ENCODE data around the gene RDX. TPM values are rescaled to one million over a fixed set of nuclear protein-coding genes. Genes with fewer than 3 reads are reported as not detected.

RDX gene
- total RNA-seq, 2 experiments from 2014 or later = 23.7 to 25.5 TPM

DNA sequence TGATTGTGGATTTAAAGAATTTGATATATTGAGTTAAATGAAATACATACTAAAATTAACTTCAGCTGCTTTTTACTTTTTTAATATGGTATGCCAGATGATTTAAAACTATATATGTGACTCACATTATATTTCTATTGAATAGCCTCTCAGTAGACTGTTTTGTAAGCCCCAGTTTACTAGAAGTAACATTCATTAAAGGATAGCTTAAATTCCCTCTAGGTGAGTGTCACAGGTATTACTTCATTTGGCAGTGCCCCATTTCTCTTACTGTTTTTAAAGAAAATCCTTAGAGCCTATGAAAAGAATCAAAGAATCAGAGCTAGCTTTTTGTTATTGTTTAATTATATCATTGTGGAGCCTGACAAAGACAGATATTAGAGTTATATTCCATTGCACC lies 154.6 kb downstream of the RDX start:
- CTCF ChIA-PET (ENCODE audit: unreplicated experiment) = no interaction called here

DNA sequence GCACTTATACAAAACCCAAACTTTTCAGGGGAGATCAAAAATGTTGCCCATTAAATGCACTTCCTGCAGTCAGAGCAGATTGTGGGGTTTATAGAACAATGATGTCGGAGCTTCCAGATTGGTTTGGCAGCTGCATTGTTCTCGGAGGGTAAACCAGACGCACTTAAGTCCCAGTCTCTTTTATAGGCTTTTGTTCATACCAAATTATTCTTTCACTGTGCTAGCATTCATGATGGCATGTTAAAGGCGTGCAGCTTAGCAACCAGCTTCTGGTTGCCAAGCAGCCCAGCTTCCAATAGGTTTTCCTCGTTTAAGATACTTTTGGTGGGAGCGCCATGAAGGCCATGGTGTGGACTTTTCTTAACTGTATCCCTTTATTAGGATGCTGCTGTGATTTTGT lies 162.3 kb downstream of the RDX start:
- Histone ChIP-seq H3K4me3 (ENCODE audit: low read depth, low read length, poor library complexity, severe bottlenecking) (no peak overlapping the region), H2AFZ (ENCODE audit: low read length) (no peak overlapping the region), H3K4me2 (ENCODE audit: low read length) (no peak overlapping the region), H4K20me1 (ENCODE audit: insufficient read depth, low read length) (no peaks in the 10 kb centered on the region), H3K9me3 (ENCODE audit: low read length) (no peaks in the 10 kb centered on the region), H3K36me3 (ENCODE audit: insufficient read depth, low read length) (no peaks in the 10 kb centered on the region), H3K79me2 (ENCODE audit: insufficient read depth, low read depth, low read length) (no peaks in the 10 kb centered on the region), H3K9me2 (ENCODE audit: insufficient read depth, low read length) (no peaks in the 10 kb centered on the region), H3K27ac (ENCODE audit: low read depth, low read length, poor library complexity, severe bottlenecking) (no peak overlapping the region), H3K4me1 (ENCODE audit: insufficient read depth, low read length, poor library complexity, severe bottlenecking) (no peaks in the 10 kb centered on the region)
- intact Hi-C loops (cut with micrococcal nuclease; ENCODE audit: unreplicated experiment) = no loop called here
- POLR2A ChIA-PET = interaction anchor here (0.9 to 1.2 kb wide), 2 partner anchors 10 to 76 kb away, joined by 3 to 4 read pairs; no protein-coding TSS in a partner anchor
- no peak for TF ChIP-seq EZH2phosphoT487 (IDR thresholded peaks at IDR 0.05; ENCODE audit: borderline replicate concordance, low read depth, low read length)
- DNase-seq (ENCODE audit: low spot score) = no peak
- no TSS peak for BruUV-seq (replicated peaks)
- CTCF ChIA-PET (ENCODE audit: unreplicated experiment) = no interaction called here

More for the DNA sequence above, 154.6 kb downstream of the RDX start:
- no peaks in the 10 kb centered on the region for H3K9me3 ChIP-seq (ENCODE audit: low read length)
- no peaks in the 10 kb centered on the region for H3K4me1 ChIP-seq (ENCODE audit: insufficient read depth, low read length, poor library complexity, severe bottlenecking)
- H3K27ac ChIP-seq (ENCODE audit: low read depth, low read length, poor library complexity, severe bottlenecking) = no peak overlapping the region
- TF ChIP-seq EZH2phosphoT487 (IDR thresholded peaks at IDR 0.05; ENCODE audit: borderline replicate concordance, low read depth, low read length) = no peak
- TF ChIP-seq, protein P1, sequence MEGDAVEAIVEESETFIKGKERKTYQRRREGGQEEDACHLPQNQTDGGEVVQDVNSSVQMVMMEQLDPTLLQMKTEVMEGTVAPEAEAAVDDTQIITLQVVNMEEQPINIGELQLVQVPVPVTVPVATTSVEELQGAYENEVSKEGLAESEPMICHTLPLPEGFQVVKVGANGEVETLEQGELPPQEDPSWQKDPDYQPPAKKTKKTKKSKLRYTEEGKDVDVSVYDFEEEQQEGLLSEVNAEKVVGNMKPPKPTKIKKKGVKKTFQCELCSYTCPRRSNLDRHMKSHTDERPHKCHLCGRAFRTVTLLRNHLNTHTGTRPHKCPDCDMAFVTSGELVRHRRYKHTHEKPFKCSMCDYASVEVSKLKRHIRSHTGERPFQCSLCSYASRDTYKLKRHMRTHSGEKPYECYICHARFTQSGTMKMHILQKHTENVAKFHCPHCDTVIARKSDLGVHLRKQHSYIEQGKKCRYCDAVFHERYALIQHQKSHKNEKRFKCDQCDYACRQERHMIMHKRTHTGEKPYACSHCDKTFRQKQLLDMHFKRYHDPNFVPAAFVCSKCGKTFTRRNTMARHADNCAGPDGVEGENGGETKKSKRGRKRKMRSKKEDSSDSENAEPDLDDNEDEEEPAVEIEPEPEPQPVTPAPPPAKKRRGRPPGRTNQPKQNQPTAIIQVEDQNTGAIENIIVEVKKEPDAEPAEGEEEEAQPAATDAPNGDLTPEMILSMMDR (conservative IDR thresholded peaks at IDR 0.05; ENCODE audit: low read length) = no peak
- no peaks in the 10 kb centered on the region for H3K36me3 ChIP-seq (ENCODE audit: insufficient read depth, low read length)
- DNase-seq (ENCODE audit: low spot score) = no peak
- no TSS peak for BruUV-seq (replicated peaks)
- no peak overlapping the region for H2AFZ ChIP-seq (ENCODE audit: low read length)
- intact Hi-C loops (cut with micrococcal nuclease; ENCODE audit: unreplicated experiment) = no loop called here
- no peak overlapping the region for H3K4me3 ChIP-seq (ENCODE audit: low read depth, low read length, poor library complexity, severe bottlenecking)
- H4K20me1 ChIP-seq (ENCODE audit: insufficient read depth, low read length) = no peaks in the 10 kb centered on the region
- H3K9me2 ChIP-seq (ENCODE audit: insufficient read depth, low read length) = 0 out of 2 replicates have a peak, but pooled peaks cover 6% of the 10 kb centered on the region
- POLR2A ChIA-PET = interaction anchor here (0.6 to 1.3 kb wide), 2 partner anchors 12 to 298 kb away, joined by 3 read pairs; no protein-coding TSS in a partner anchor
- H3K79me2 ChIP-seq (ENCODE audit: insufficient read depth, low read depth, low read length) = no peaks in the 10 kb centered on the region
- no peak overlapping the region for H3K4me2 ChIP-seq (ENCODE audit: low read length)

DNA sequence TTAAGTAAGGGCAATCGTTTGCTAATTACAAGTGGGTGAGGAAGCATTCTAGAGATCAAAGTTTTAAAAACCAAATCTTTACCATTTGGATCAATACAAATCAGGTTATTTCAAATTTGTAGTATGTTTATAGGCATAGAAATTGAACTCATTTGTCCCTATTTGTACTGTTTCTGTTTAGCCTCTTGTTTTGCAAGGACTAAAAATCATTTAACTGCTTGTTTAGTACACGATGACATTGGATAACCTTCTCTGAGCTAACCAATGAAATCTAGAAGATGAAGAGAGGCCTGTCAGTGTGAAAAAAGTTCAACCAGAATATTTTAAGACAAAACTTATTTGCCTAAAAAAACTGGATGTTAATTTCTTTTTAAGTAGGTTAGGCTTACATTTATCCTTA lies 163.3 kb downstream of the RDX start:
- CTCF ChIA-PET (ENCODE audit: unreplicated experiment) = no interaction called here
- no peak for TF ChIP-seq EZH2phosphoT487 (IDR thresholded peaks at IDR 0.05; ENCODE audit: borderline replicate concordance, low read depth, low read length)
- TF ChIP-seq, protein P1 (conservative IDR thresholded peaks at IDR 0.05; ENCODE audit: low read length) = no peak
- Histone ChIP-seq H3K9me2 (ENCODE audit: insufficient read depth, low read length) (no peaks in the 10 kb centered on the region), H4K20me1 (ENCODE audit: insufficient read depth, low read length) (no peaks in the 10 kb centered on the region), H3K27ac (ENCODE audit: low read depth, low read length, poor library complexity, severe bottlenecking) (no peak overlapping the region), H3K4me2 (ENCODE audit: low read length) (no peak overlapping the region), H2AFZ (ENCODE audit: low read length) (no peak overlapping the region), H3K79me2 (ENCODE audit: insufficient read depth, low read depth, low read length) (no peaks in the 10 kb centered on the region), H3K9me3 (ENCODE audit: low read length) (no peaks in the 10 kb centered on the region), H3K4me1 (ENCODE audit: insufficient read depth, low read length, poor library complexity, severe bottlenecking) (no peaks in the 10 kb centered on the region), H3K4me3 (ENCODE audit: low read depth, low read length, poor library complexity, severe bottlenecking) (no peak overlapping the region), H3K36me3 (ENCODE audit: insufficient read depth, low read length) (no peaks in the 10 kb centered on the region)
- intact Hi-C loops (cut with micrococcal nuclease; ENCODE audit: unreplicated experiment) = no loop called here
- POLR2A ChIA-PET = interaction anchor here (1.0 kb wide), 1 partner anchor 9 kb away, joined by 4 read pairs; no protein-coding TSS in a partner anchor
- DNase-seq (ENCODE audit: low spot score) = no peak
- BruUV-seq (replicated peaks) = no TSS peak

Data from OCI-LY7 (cell line).